Measurements from ENCODE around the gene SIRT5. TPM values are rescaled to one million over a fixed set of nuclear protein-coding genes. Genes with fewer than 3 reads are reported as not detected.

SIRT5 gene
- total RNA-seq, 1 donor from 2014 or later: 23.6 TPM

DNA sequence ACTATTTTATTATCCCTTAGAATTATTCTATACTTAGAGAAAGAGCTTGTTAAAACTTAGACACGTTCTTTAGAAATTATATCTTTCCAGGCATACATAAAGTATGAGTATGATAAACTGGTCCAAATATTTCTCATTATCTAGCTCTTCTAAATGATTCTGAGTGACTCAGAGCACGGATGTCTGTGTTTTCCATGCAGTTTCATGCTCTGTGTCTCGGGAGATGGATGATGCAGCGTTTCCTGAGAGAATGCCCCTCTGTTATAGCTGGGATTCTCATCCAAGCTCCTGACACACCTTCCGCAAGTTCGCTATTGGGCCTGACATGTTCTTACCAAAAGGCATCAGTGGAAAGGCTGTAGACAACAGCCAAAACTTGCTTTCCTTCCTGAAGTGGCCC lies 19.3 kb downstream of the SIRT5 start:
- H3K27ac Mint-ChIP-seq: no peak overlapping the region
- TF ChIP-seq, protein P1, sequence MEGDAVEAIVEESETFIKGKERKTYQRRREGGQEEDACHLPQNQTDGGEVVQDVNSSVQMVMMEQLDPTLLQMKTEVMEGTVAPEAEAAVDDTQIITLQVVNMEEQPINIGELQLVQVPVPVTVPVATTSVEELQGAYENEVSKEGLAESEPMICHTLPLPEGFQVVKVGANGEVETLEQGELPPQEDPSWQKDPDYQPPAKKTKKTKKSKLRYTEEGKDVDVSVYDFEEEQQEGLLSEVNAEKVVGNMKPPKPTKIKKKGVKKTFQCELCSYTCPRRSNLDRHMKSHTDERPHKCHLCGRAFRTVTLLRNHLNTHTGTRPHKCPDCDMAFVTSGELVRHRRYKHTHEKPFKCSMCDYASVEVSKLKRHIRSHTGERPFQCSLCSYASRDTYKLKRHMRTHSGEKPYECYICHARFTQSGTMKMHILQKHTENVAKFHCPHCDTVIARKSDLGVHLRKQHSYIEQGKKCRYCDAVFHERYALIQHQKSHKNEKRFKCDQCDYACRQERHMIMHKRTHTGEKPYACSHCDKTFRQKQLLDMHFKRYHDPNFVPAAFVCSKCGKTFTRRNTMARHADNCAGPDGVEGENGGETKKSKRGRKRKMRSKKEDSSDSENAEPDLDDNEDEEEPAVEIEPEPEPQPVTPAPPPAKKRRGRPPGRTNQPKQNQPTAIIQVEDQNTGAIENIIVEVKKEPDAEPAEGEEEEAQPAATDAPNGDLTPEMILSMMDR (IDR thresholded peaks at IDR 0.05; ENCODE audit: unreplicated experiment): no peak
- H3K9me3 Mint-ChIP-seq: no peaks in the 10 kb centered on the region
- DNase-seq (ENCODE audit: low spot score in 2 of 2, unreplicated experiment in 2 of 2): no peak
- no peak overlapping the region for H3K4me3 Mint-ChIP-seq
- H3K36me3 Mint-ChIP-seq: peaks cover 29% of the 10 kb centered on the region
- no peaks in the 10 kb centered on the region for H3K4me1 Mint-ChIP-seq
- H3K27me3 Mint-ChIP-seq (ENCODE audit: low read depth): no peaks in the 10 kb centered on the region

DNA sequence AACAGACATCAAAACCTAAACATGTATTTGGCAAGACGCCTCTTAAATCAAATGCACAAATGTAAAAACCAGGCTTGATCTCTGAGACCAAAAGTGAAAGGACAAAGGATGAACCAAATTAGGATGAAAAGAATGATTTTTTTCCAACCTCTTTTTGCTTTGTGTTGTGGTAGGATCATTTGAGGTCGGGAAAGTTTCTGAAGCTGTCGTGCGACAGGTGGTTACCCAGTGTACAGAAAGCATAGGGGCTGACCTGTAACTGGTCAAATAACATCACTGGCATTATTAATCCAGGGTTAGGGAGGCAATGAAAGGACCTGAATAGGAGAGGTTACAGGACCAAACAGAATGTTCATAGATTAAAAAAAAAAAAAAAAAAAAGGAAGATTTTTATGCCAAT lies 22.7 kb downstream of the SIRT5 start:
- H3K27ac Mint-ChIP-seq: no peak overlapping the region
- no peak overlapping the region for H3K4me3 Mint-ChIP-seq
- no peaks in the 10 kb centered on the region for H3K9me3 Mint-ChIP-seq
- H3K27me3 Mint-ChIP-seq (ENCODE audit: low read depth): no peaks in the 10 kb centered on the region
- DNase-seq (ENCODE audit: low spot score in 2 of 2, unreplicated experiment in 2 of 2): no peak
- H3K4me1 Mint-ChIP-seq: no peaks in the 10 kb centered on the region
- TF ChIP-seq, protein P1 (IDR thresholded peaks at IDR 0.05; ENCODE audit: unreplicated experiment): no peak
- peaks cover 51% of the 10 kb centered on the region for H3K36me3 Mint-ChIP-seq

DNA sequence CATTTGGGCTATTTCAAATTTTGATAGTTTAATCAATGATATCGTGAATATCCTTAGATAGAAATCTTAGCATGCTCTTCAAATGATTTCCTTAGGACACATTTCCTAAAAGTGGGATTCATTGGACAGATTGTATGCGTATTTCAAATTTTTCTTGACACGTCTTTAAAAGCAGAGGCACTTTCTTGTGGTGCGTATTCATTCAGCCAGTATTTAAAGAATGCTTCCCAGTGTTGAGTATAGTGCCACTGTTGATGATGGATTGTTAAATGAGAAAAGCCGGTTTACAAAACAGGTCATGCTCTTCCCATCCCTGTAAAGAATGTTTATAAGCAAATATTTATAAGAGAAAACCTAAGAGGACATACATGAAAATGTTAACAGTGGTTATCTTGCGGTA lies 25.6 kb downstream of the SIRT5 start:
- TF ChIP-seq, protein P1 (IDR thresholded peaks at IDR 0.05; ENCODE audit: unreplicated experiment): no peak
- no peak overlapping the region for H3K27ac Mint-ChIP-seq
- H3K27me3 Mint-ChIP-seq (ENCODE audit: low read depth): no peaks in the 10 kb centered on the region
- no peaks in the 10 kb centered on the region for H3K9me3 Mint-ChIP-seq
- no peak overlapping the region for H3K4me3 Mint-ChIP-seq
- peaks cover 61% of the 10 kb centered on the region for H3K36me3 Mint-ChIP-seq
- no peaks in the 10 kb centered on the region for H3K4me1 Mint-ChIP-seq
- no peak for DNase-seq (ENCODE audit: low spot score in 2 of 2, unreplicated experiment in 2 of 2)

DNA sequence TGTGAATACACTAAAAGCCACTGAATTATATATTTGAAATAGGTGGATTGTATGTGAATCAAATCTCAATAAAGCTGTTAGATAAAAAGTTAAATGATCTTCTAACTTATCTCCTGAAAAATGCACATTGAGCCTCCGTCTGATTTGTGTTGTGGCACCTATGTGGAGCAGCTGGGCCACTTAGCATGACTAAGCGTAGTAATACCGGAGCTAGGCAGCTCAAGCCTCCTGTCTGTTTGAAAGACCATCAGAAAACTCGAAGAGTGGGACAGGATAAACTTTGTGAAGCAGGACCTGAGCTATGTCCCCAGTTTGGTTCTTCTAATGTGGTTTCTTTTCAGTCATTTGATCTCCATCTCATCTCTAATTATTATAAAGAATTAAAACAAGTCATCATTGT lies 29.7 kb downstream of the SIRT5 start:
- H3K36me3 Mint-ChIP-seq: peaks cover 52% of the 10 kb centered on the region
- TF ChIP-seq, protein P1 (IDR thresholded peaks at IDR 0.05; ENCODE audit: unreplicated experiment): no peak
- H3K9me3 Mint-ChIP-seq: no peaks in the 10 kb centered on the region
- H3K27me3 Mint-ChIP-seq (ENCODE audit: low read depth): no peaks in the 10 kb centered on the region
- H3K4me3 Mint-ChIP-seq: no peak overlapping the region
- no peaks in the 10 kb centered on the region for H3K4me1 Mint-ChIP-seq
- no peak overlapping the region for H3K27ac Mint-ChIP-seq
- DNase-seq (ENCODE audit: low spot score in 2 of 2, unreplicated experiment in 2 of 2): no peak

DNA sequence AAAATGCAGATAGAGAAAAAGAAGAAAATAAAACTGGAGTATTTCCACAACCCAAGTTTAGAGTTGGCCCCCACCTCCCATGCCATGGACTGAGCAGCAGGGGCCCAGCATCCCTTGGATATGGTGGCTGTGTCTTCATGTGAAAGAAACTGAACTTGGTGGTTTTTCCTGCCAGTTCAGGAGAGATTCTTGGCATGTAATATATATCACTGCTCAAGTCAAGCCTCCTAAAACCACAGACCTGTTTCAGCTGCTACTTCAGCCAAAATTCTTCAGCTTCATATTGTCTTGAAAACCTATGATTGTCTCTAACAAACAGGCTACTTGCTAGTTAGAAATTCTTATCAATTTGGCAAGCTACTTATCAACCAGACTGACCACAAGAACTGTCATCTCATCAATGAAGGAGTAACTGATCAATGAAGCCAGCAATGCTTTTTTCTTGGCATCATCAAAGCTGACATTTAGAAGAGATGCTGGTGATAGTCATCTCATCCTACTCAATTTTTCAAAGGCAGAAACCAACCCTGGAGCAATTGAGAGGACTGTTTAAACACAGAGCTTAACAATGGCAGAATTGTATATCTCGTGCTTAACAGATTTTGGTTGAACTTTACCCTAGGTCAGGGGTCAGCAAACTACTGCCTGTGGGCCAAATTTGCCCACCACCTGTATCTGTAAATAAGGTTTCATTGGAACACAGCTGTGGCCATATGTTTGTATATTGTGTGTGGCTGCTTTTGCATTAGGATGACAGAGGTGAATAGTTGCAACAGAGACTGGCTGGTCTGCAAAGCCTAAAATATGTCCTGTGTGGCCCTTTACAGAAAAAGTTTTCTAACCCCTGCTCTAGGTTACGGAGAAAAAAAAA lies 30.4 kb downstream of the SIRT5 start:
- Mint-ChIP-seq H3K36me3 (peaks cover 46% of the 10 kb centered on the region), H3K9me3 (no peaks in the 10 kb centered on the region), H3K27ac (no peak overlapping the region), H3K4me3 (no peak overlapping the region), H3K4me1 (no peaks in the 10 kb centered on the region), H3K27me3 (ENCODE audit: low read depth) (no peaks in the 10 kb centered on the region)
- DNase-seq (ENCODE audit: low spot score in 2 of 2, unreplicated experiment in 2 of 2): no peak
- TF ChIP-seq, protein P1 (IDR thresholded peaks at IDR 0.05; ENCODE audit: unreplicated experiment): no peak

Measured in mesothelial cell of epicardium (in vitro differentiated cells).